HG03378 (cell line): ENCODE results near the gene HDAC5.
"Not testable (repeated sequence)": the region's sequence is repeated elsewhere in the genome, so short reads cannot be mapped to it uniquely, and the experiment has no call there.

Experiments
- ATAC-seq: cut with Tn5 transposase; IDR thresholded peaks from one replicate; pipeline ENCODE4 v1.9.1; 2021; ENCODE audit warnings: mild to moderate bottlenecking, moderate library complexity; ENCODE audit not compliant: unreplicated experiment

HDAC5 gene

DNA sequence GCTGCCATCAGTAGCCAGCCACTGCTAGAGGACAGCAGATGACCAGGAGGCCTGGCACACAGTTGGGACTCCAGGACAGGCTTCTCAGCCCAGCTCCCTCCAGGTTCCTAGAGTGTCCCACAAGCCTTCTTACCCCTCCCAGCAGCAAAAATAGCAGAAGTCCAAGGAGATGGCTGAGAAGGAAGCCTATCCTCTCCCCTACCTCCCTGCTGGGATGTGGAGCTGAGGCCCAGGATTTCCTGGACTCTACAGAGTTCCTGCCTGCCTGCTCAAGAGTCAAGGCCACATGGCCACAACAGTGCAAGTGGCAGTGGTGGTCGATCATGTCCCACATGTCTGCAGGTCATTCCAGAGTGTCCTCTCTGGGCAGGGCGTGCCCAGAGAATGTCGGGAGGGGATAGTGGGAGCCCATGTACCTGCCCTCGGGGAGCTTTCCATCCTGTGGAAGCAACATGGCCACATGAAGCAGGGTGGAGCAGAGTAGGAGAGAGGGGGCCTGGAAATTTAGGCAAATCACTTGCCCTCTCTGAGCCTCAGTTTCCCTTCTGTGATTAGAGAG is 10.6 kb upstream of the HDAC5 start:
- ATAC-seq, result no peak

DNA sequence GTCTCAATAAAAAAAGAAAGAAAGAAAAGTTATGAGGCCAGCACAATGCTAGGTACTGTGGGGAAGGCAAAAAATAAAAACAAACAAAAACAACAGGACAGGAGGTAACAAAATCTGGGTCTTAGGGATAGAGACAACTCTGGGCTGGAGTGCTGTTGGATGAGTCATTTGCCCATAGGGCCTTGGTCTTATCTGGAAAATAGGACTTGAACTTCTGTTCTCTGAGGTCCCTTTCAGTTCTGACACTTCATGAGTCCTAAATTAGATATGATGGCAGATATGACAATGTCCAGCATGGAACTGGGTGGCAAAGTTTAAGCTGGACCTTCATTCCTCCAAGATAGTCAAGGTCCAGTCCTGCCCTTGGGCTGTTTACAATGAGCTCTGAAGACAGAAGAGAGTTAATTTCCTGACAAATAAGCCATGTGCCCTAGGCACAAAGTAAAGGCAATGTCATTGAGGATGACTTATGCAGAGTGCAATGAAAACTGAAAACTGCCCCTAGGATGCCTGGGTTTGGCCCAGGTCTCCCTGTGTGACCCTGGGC is 8.9 kb upstream of the HDAC5 start:
- no peak for ATAC-seq

DNA sequence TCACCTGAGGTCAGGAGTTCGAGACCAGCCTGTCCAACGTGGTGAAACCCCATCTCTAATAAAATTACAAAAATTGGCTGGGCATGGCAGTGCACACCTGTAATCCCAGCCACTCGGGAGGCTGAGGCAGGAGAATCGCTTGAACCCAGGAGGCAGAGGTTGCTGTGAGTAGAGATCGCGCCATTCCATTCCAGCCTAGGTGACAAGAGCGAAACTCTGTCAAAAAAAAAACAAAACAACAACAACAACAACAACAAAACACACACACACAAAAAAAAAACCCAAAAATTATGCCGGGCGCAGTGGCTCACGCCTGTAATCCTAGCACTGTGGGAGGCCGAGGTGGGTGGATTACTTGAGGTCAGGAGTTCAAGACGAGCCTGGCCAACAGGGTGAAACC is 7.9 kb upstream of the HDAC5 start:
- not testable (repeated sequence) for ATAC-seq

DNA sequence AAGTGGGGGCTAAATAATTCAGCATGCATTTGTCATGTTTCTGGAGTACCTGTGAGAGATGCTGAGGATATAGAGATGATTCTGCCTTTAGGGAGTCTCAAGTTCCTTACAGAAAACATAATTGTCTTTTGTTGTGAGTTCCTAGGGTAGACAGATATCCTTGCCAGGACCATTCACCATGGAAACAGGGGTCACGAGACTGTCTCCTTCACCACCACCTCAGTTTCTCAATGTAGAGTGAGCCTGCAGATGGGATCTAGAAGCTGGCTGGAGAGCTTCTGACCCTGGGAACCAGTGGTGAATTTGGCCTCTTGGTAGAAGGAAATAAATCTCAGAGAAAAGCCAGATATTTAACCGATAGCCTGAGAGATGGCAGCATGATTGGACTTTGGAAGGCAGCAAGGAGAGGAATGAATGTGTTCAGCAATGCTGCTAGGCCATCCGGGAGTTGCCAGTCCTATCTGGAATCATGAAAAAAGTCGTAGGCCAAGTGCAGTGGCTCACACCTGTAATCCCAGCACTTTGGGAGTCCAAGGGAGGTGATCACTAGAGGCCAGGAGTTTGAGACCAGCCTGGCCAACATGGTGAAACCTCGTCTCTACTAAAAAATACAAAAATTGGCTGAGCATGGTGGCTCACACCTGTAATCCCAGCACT is 7.4 kb upstream of the HDAC5 start:
- no peak for ATAC-seq

- no peak for ATAC-seq
Observed at GRCh38 chr17:44128383-44128782, 4.9 kb upstream of the HDAC5 start.

GRCh38 chr17:44124118-44124438 is 637 bp upstream of the HDAC5 start:
- ATAC-seq, result no peak

DNA sequence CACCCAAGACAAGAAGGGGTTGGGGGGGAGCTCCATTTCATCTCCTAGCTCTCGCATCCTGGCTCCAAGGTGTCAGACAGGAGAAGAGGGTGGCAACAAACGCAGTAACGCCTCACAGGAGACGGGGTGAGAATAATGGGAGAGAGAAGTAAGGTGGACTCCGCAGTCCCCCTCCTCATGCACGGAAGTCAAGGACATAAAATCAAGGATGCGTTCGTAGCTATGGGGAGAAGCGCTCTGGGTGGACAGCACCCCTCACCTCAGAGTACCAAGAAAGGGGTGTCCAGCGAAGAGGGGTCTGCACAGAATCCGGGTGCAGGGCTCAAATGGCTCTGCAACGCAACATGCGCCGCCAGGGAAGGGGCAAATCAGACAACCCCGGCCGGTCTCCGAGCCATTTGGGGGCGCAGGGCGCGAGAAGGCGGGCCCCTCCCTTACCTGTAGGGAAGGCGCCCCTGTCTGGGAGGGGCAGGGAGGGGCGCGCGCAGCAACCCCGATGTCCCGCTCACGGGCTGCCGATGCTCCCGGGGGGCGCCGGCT is 555 bp downstream of the HDAC5 start:
- ATAC-seq, result no peak

DNA sequence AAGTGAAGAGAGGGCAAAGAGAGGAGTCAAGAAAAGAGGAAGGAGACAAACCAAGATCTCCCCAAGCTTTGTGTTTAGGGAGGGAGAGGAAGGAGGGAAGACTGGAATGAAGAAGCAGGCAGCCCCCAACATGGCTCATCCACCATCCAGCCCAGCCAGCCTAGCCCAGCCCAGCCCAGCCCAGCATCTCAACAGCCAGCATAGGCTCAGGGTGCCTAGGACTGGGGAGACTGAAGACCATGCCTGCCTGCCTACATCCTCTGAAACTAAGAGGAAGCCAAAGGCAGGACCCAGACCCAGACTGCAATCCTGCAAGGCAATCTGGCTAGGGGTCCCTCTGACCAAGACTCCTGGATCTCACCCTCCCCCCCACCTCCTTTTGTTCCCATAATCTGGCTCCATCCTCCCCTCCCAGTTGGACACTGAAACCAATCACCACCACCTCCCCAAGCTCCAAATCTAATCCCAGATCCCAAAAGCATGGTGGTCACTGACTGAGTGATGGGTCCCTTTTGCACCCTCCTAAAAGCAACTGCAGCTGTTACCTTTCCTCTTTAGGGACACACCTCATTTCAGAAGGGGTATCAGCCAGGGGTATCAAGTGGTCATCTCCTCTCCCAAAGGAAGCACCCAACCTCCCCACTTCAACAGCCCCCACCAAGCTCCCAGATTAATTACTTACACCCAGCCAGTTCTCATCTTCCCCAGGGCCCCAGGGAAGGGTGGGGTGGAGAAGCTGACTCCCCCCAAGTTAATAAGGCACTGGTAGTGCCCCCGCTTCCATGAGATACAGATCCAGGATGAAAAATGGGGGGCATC is 1.2 kb downstream of the HDAC5 start:
- ATAC-seq, result no peak

- no peak for ATAC-seq
Observed at GRCh38 chr17:44120851-44121605, 2.4 kb downstream of the HDAC5 start.

GRCh38 chr17:44120281-44120680 is 3.2 kb downstream of the HDAC5 start:
- not testable (repeated sequence) for ATAC-seq

DNA sequence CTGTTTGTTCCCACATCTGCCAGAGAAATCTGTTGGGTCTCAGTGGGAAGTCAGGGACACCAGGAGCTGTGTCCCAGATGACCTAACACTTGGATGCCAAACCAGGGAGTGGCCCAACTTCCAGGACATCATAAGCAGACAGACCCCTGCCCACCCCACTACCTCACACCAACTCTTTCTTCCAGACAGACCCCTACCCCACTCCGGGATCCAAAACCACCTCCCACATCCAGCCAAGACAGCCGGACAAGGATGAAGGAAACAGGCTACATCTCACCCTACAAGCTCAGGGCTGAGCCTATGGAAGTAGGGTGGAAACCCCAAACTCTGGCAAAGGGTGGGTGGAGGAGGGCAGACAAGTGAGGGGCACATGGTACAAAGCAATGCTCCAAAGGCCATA is 3.6 kb downstream of the HDAC5 start:
- no peak for ATAC-seq

GRCh38 chr17:44119062-44119461 is 4.4 kb downstream of the HDAC5 start:
- no peak for ATAC-seq

DNA sequence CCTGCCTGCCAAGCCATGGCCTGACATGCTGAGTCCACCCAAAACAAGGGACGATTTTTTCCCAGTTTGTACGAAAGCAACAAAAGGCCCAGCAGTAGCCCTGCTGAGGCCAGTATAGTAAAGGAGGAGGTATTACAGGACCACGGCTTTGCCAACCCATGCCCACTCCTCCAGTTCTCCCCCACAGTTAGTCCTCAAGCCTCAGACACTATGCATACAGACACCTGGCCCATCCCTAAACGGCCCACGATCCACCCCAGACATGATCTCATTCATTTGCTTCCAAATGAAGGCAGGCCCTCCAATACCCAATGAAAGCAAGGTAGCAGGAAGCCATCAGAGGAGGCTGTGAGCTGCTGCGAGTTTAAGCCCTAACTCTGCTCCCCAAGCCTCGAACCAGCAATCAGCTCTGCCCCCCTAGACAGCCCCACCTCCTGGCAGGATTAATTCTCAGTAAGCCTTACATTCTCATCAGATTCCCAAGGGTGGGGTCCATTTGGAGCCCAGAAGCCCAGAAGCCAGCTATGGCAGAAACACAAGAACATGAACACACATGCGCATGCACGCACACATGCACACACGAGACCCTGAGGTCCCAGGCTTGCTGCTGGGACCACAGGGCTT is 4.9 kb downstream of the HDAC5 start:
- ATAC-seq, result no peak

DNA sequence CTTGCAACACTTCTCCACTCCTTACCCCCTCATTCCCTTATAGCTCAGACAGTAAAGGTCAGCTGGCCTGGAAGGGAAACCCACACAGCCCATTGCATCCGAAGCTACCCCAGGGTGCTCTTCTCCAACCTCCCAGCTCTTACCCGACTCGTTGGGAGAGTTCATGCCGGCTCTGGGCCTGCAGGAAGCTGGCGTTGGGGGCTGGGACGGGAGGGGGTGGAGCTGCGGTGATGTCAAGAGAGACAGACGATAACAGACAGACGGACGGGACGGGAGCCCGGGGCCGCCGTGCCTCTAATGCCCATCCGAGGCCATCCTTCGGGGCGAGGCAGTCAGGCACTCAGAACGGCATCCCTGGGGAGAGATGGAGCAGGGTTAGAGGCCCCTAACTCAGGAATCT is 6.1 kb downstream of the HDAC5 start:
- ATAC-seq, result no peak

GRCh38 chr17:44115585-44116415 is 7.6 kb downstream of the HDAC5 start:
- no peak for ATAC-seq

GRCh38 chr17:44113868-44114840 is 9.3 kb downstream of the HDAC5 start:
- no peak for ATAC-seq

DNA sequence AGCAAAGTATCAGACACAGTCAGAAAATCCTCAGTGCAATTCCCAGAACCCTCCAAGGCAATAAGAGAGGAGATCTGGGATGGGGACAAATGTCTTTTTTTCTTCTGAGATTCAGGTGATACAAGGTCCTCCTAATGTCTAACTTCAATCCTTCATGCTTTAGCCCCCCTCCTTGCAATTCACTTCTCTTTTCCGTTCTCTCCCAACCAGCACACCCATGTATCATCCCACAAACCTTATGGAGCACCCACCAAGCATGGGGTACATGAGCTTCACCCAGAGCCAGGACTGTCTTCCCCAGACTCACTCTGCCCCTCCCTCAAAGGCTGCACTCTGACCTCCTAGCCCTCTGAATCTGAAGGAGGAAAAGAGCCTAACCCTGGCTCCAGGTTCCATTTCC is 10.1 kb downstream of the HDAC5 start:
- no peak for ATAC-seq
